DMS114 treated with DMSO at 0.1 percent for 48 hours (cell line): Measurements from ENCODE around the gene SH3BGRL2.
"Not testable (repeated sequence)": the region's sequence is repeated elsewhere in the genome, so short reads cannot be mapped to it uniquely, and the experiment has no call there.

ENCODE experiments used
- DNase-seq: peaks from one replicate; lab custom pipeline; 2025; ENCODE audit not compliant: unreplicated experiment; lab: John Stamatoyannopoulos, UW

SH3BGRL2 gene

GRCh38 chr6:79648328-79648727 lies 17.2 kb downstream of the SH3BGRL2 start:
- DNase-seq: no peak

- DNase-seq: no peak
Measured at GRCh38 chr6:79649016-79649415, 17.9 kb downstream of the SH3BGRL2 start.

- DNase-seq: no peak
Measured at GRCh38 chr6:79650950-79651349, 19.8 kb downstream of the SH3BGRL2 start.

- no peak for DNase-seq
Measured at GRCh38 chr6:79656134-79656533, 25.0 kb downstream of the SH3BGRL2 start.

- no peak for DNase-seq
Measured at GRCh38 chr6:79657238-79657637, 26.1 kb downstream of the SH3BGRL2 start.

GRCh38 chr6:79663655-79664054 lies 32.5 kb downstream of the SH3BGRL2 start:
- not testable (repeated sequence) for DNase-seq

- DNase-seq: no peak
Measured at GRCh38 chr6:79665725-79666551, 34.8 kb downstream of the SH3BGRL2 start.

GRCh38 chr6:79666634-79667033 lies 35.5 kb downstream of the SH3BGRL2 start:
- DNase-seq: no peak

GRCh38 chr6:79668381-79668780 lies 37.3 kb downstream of the SH3BGRL2 start:
- no peak for DNase-seq

GRCh38 chr6:79669766-79670165 lies 38.6 kb downstream of the SH3BGRL2 start:
- DNase-seq: no peak

- DNase-seq: no peak
Measured at GRCh38 chr6:79670789-79671188, 39.7 kb downstream of the SH3BGRL2 start.

GRCh38 chr6:79671600-79672266 lies 40.6 kb downstream of the SH3BGRL2 start:
- DNase-seq: no peak

- DNase-seq: peak; percentile 3
Measured at GRCh38 chr6:79672631-79673111, 41.5 kb downstream of the SH3BGRL2 start.

GRCh38 chr6:79673947-79674346 lies 42.8 kb downstream of the SH3BGRL2 start:
- no peak for DNase-seq

GRCh38 chr6:79676785-79677736 lies 45.9 kb downstream of the SH3BGRL2 start:
- DNase-seq: no peak

GRCh38 chr6:79682682-79683081 lies 51.6 kb downstream of the SH3BGRL2 start:
- DNase-seq: not testable (repeated sequence)

- no peak for DNase-seq
Measured at GRCh38 chr6:79684876-79685275, 53.7 kb downstream of the SH3BGRL2 start.

GRCh38 chr6:79686707-79687309 lies 55.7 kb downstream of the SH3BGRL2 start:
- DNase-seq: no peak

GRCh38 chr6:79687759-79688158 lies 56.6 kb downstream of the SH3BGRL2 start:
- DNase-seq: no peak

- DNase-seq: no peak
Measured at GRCh38 chr6:79694156-79694555, 63.0 kb downstream of the SH3BGRL2 start.
